Astrocyte of the spinal cord (primary cell): Measurements from ENCODE around the gene PARP1.

ENCODE experiments used
- DNase-seq: peaks from one replicate; pipeline ENCODE4 v3.0.0; 2011; ENCODE audit warnings: low read depth, low spot score
- H3K4me3 ChIP-seq: 2 replicates; pipeline ENCODE4 v1.5.1; 2011; ENCODE audit warnings: low read depth, mild to moderate bottlenecking, low read length, moderate library complexity
- CTCF ChIP-seq: IDR thresholded peaks from 2 replicates; pipeline ENCODE4 v1.5.1; 2012; ENCODE audit warnings: low read depth, mild to moderate bottlenecking, low read length, inconsistent platforms
- in situ Hi-C: cut with HindIII; loops from 2 replicates; pipeline ENCODE4 v1.10.0; 2017; ENCODE audit warnings: low sequenced_read_pairs

PARP1 gene

GRCh38 chr1:226409392-226409791 is 1.5 kb upstream of the PARP1 start:
- in situ Hi-C loops, result no loop called here
- no peak for DNase-seq
- TF ChIP-seq CTCF, result no peak
- no peak overlapping the region for H3K4me3 ChIP-seq

- peak overlapping the region; percentile 80 for H3K4me3 ChIP-seq
- in situ Hi-C loops, result no loop called here
- TF ChIP-seq CTCF, result no peak
- no peak for DNase-seq
Observed at GRCh38 chr1:226408285-226409184, 642 bp upstream of the PARP1 start.

- in situ Hi-C loops, result no loop called here
- no peak for DNase-seq
- no peak for TF ChIP-seq CTCF
- H3K4me3 ChIP-seq, result peak overlapping the region; percentile 80
Observed at GRCh38 chr1:226407199-226407496, 745 bp downstream of the PARP1 start.

- DNase-seq, result peak; percentile 1
- no peak for TF ChIP-seq CTCF
- in situ Hi-C loops, result no loop called here
- peak overlapping the region; percentile 80 for H3K4me3 ChIP-seq
Observed at GRCh38 chr1:226406401-226406881, 1.5 kb downstream of the PARP1 start.

GRCh38 chr1:226405411-226405988 is 2.4 kb downstream of the PARP1 start:
- H3K4me3 ChIP-seq, result no peak overlapping the region
- in situ Hi-C loops, result no loop called here
- TF ChIP-seq CTCF, result no peak
- DNase-seq, result no peak

- no peak overlapping the region for H3K4me3 ChIP-seq
Observed at GRCh38 chr1:226404904-226405222, 3.0 kb downstream of the PARP1 start.

More at GRCh38 chr1:226404904-226405222, 3.0 kb downstream of the PARP1 start:
- no peak for TF ChIP-seq CTCF
- in situ Hi-C loops, result no loop called here
- DNase-seq, result no peak
